ENCODE data around the gene DOK6.

DOK6 gene

GRCh38 chr18:69444221-69444620 is 43.5 kb downstream of the DOK6 start:
- no peak for FAIRE-seq

- no peak for FAIRE-seq
Measured at GRCh38 chr18:69447886-69448285, 47.2 kb downstream of the DOK6 start.

GRCh38 chr18:69455125-69455524 is 54.4 kb downstream of the DOK6 start:
- no peak for FAIRE-seq

GRCh38 chr18:69469444-69469919 is 68.8 kb downstream of the DOK6 start:
- no peak for FAIRE-seq

GRCh38 chr18:69480460-69480859 is 79.8 kb downstream of the DOK6 start:
- no peak for FAIRE-seq

- FAIRE-seq, result no peak
Measured at GRCh38 chr18:69483574-69483973, 82.9 kb downstream of the DOK6 start.

- no peak for FAIRE-seq
Measured at GRCh38 chr18:69484699-69485396, 84.2 kb downstream of the DOK6 start.

- FAIRE-seq, result no peak
Measured at GRCh38 chr18:69487488-69488394, 87.1 kb downstream of the DOK6 start.

- no peak for FAIRE-seq
Measured at GRCh38 chr18:69490072-69490471, 89.4 kb downstream of the DOK6 start.

- no peak for FAIRE-seq
Measured at GRCh38 chr18:69490813-69491212, 90.1 kb downstream of the DOK6 start.

- FAIRE-seq, result no peak
Measured at GRCh38 chr18:69491576-69491975, 90.9 kb downstream of the DOK6 start.

- FAIRE-seq, result no peak
Measured at GRCh38 chr18:69492861-69493260, 92.2 kb downstream of the DOK6 start.

GRCh38 chr18:69494841-69495240 is 94.2 kb downstream of the DOK6 start:
- no peak for FAIRE-seq

GRCh38 chr18:69495338-69495737 is 94.7 kb downstream of the DOK6 start:
- no peak for FAIRE-seq

- no peak for FAIRE-seq
Measured at GRCh38 chr18:69495841-69496533, 95.3 kb downstream of the DOK6 start.

- FAIRE-seq, result no peak
Measured at GRCh38 chr18:69518989-69519388, 118.3 kb downstream of the DOK6 start.

- no peak for FAIRE-seq
Measured at GRCh38 chr18:69523582-69523981, 122.9 kb downstream of the DOK6 start.

- no peak for FAIRE-seq
Measured at GRCh38 chr18:69528435-69528834, 127.7 kb downstream of the DOK6 start.

GRCh38 chr18:69529151-69529550 is 128.5 kb downstream of the DOK6 start:
- FAIRE-seq, result no peak

- no peak for FAIRE-seq
Measured at GRCh38 chr18:69531973-69532372, 131.3 kb downstream of the DOK6 start.

- FAIRE-seq, result no peak
Measured at GRCh38 chr18:69537183-69537582, 136.5 kb downstream of the DOK6 start.

GRCh38 chr18:69538849-69539248 is 138.2 kb downstream of the DOK6 start:
- FAIRE-seq, result no peak

- FAIRE-seq, result no peak
Measured at GRCh38 chr18:69539404-69539803, 138.7 kb downstream of the DOK6 start.
